ENCODE data around the gene VPS29.

The VPS29 gene

GRCh38 chr12:110458756-110459155 is 43.2 kb downstream of the VPS29 start:
- no peak overlapping the region for H3K27ac ChIP-seq
- no peak for TF ChIP-seq CTCF (conservative IDR thresholded peaks at IDR 0.05)

DNA sequence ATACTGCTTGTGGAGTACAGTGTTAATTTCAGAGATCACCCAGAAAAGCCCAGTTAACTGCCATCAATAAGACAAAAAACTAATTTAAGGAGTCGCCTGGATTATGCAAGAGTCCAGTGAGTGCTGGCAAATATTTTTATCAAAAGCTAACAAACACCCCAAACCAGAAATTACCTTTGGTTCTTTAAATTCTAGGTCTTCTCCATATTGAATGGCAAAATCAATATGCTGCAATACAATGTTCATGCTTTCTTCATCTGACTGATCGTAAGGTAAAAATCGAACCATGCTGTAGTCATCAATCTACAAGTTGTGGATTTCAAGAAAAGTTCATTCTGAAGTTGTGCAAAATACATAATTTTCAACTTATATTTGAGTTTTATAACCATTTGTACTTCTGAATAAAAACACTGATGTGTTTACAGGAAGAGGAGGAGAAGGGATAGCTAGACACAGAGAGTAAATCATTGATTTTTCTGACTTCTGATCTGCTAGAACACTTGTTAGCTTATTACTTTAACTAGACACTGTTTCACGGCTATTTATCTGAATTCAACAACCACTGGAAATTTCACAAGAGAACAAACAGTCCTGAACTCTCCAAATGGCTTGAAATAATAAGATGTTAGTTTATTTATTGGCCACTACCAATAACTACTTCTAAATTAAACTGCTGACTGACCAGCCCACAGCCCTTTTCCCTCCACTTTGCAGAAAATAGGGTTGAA is 48.2 kb downstream of the VPS29 start:
- no peak overlapping the region for H3K27ac ChIP-seq
- TF ChIP-seq CTCF (conservative IDR thresholded peaks at IDR 0.05): no peak

- no peak for TF ChIP-seq CTCF (conservative IDR thresholded peaks at IDR 0.05)
- no peak overlapping the region; the same call in 1 of the 2 replicates for H3K27ac ChIP-seq
Measured at GRCh38 chr12:110451263-110451662, 50.6 kb downstream of the VPS29 start.

DNA sequence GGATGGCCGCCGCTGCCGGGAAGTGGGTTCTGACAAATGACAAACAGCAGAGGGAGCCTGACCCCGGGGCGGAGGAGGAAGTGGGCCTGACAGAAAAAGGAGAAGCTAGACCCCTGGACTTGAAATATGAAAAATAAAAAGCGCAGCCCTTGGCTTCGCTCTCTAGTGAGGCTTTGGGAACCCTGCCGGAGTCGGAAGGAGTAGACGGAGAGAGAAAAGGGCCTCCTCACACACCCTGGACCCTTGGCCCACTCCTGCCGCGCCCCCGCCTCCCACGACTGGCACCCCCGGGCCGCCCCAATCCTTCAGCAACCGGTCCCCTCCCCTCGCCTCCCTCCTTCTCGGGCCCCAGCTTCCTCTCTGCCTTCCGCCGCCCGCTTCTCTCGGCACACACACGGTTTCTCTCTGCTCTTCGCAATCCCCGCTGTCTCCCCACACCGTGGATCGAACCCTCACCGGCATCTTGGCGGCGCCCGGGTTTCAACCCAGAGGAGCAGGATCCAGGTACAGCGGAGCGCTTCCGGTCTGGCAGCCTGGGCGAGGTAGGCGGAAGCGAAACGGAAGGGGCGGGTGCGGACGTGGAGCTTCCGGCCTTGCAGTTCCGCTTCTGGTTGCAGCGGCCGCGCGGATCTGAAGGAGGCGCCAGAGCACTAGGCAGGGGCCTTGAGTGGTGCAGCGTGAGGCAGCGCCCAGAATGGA is 52.0 kb downstream of the VPS29 start, which contains the start of gene ARPC3:
TSS of gene ARPC3 (minus strand) at position 539 of the 699 bp plus-strand sequence. CDS start at position 462, 77 bp downstream.
- peak; percentile 91 for TF ChIP-seq CTCF (conservative IDR thresholded peaks at IDR 0.05)
- peak within 1 kb of the TSS; percentile 96 for H3K27ac ChIP-seq

- no peak overlapping the region for H3K27ac ChIP-seq
- TF ChIP-seq CTCF (conservative IDR thresholded peaks at IDR 0.05): no peak
Measured at GRCh38 chr12:110444455-110444854, 57.5 kb downstream of the VPS29 start.

Measured in VCaP (cell line).